ENCODE results near the gene PNO1. TPM values are rescaled to one million over a fixed set of nuclear protein-coding genes. Genes with fewer than 3 reads are reported as not detected.

Gene PNO1
- total and polyA plus RNA-seq, 10 of the 15 experiments (the other 5 are each of a cell fraction or from before 2014, with no cell fraction given): 9.7 to 60.2 (median 30.3) TPM

DNA sequence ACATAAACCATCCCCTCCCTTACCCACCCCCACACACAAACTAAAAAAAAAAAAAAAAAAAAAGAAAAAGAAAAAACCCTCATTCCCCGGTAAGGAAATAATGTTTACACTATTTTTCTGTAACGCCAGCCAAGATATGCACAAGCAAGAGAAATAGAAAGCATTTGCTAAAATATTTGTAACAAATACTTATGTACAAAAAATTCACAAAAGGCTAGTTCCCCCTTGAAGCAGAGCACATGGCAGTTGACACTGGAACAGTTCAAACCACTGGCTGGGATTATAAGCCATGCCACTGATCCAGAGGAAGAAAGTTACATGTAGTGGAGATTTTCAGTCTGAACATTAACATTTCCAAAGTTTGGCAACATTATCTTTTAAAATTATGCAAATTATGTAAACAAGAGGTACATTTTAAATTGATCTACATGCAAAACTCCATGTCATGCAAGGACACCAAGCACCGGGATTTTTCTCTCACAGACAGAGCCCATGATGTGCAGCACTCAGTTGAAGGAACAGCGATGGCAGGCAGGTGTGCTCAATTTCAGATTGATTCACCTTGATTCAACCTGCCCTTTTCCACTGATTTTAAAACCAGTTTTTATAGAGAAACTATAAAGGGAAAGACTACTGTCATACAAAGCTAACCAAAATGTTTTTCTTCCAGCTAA, 21.4 kb downstream of the PNO1 start:
- no peak for FAIRE-seq
- H2AFZ ChIP-seq (ENCODE audit: control insufficient read depth, low read depth, low read length): no peak overlapping the region
- H3K79me2 ChIP-seq (ENCODE audit: control insufficient read depth, insufficient read depth, low read length): no peaks in the 10 kb centered on the region
- no peak overlapping the region for H3K4me3 ChIP-seq
- DNase-seq (ENCODE audit: low read depth, low spot score): no peak
- no peaks in the 10 kb centered on the region for H3K4me1 ChIP-seq (ENCODE audit: control insufficient read depth, insufficient read depth, low read length)
- intact Hi-C loops (cut with micrococcal nuclease; ENCODE audit: unreplicated experiment) (no loop called here), in situ Hi-C loops (cut with MboI) (no loop called here)
- H3K36me3 ChIP-seq (ENCODE audit: control insufficient read depth in 2 of 2, insufficient read depth in 2 of 2, low read length in 1 of 2): peaks cover 5 to 14% of the 10 kb centered on the region in 2 experiments
- TF ChIP-seq SIX5 (IDR thresholded peaks at IDR 0.05; ENCODE audit: low read depth, low read length, severe bottlenecking): no peak
- H3K4me2 ChIP-seq (ENCODE audit: control insufficient read depth, insufficient read depth): no peak overlapping the region
- ChIA-PET RAD21 (ENCODE audit: unreplicated experiment) (no interaction called here), POLR2A (interaction anchor here (1.4 kb wide), 1 partner anchor 13 kb away, joined by 3 read pairs; no protein-coding TSS in a partner anchor), SMC1A (ENCODE audit: uncharacterized antibody, unreplicated experiment) (interaction anchor here (1.4 to 1.7 kb wide), 4 partner anchors 10 to 57 kb away, joined by 4 to 7 read pairs (median 4); no protein-coding TSS in a partner anchor), CTCF (interaction anchor here (0.6 to 1.7 kb wide), 6 partner anchors 13 to 485 kb away, joined by 3 to 9 read pairs (median 6); no protein-coding TSS in a partner anchor)
- no peak overlapping the region for H3K9ac ChIP-seq (ENCODE audit: control insufficient read depth, insufficient read depth, low read length)
- H4K20me1 ChIP-seq (ENCODE audit: control insufficient read depth, insufficient read depth): no peaks in the 10 kb centered on the region
- 89% methylated on average over 4 of the region's 4 CpGs for WGBS (ENCODE audit: insufficient coverage, insufficient replicate concordance, low lambda C conversion rate, missing lambda C conversion rate)
- H3K27me3 ChIP-seq (replicated peaks in 1 of 2; ENCODE audit: control insufficient read depth in 2 of 2, insufficient read depth in 2 of 2, low read length in 1 of 2): no peaks in the 10 kb centered on the region
- H3K9me3 ChIP-seq (replicated peaks; ENCODE audit: control insufficient read depth, insufficient read depth, low read length): no peaks in the 10 kb centered on the region
- ATAC-seq: no peak
- H3K27ac ChIP-seq (ENCODE audit: control insufficient read depth, insufficient read depth): no peak overlapping the region
- BruUV-seq (replicated peaks): TSS peak; percentile 47

DNA sequence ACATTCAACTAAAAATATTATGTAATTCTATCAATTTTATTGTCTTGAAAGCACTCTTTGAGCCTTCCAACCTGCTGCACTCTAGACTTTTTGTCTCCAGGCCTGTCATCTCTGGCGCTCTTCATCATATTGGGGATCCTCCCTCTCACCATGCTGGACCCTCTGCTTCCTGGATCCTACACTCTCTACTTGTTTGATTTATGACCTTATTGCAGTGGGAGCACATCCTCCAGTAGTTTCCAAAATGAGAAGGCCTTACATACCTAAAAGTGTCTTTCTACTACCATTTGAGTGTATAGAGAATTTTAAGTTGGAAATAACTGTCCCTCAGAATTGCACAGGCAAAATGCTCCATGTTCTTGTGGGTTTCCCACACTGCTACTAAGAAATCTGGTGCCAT, 25.2 kb downstream of the PNO1 start:
- H3K4me1 ChIP-seq (ENCODE audit: control insufficient read depth, insufficient read depth, low read length): no peaks in the 10 kb centered on the region
- H3K9me3 ChIP-seq (replicated peaks; ENCODE audit: control insufficient read depth, insufficient read depth, low read length): no peaks in the 10 kb centered on the region
- 96% methylated on average over 1 of the region's 1 CpG for WGBS (ENCODE audit: insufficient coverage, insufficient replicate concordance, low lambda C conversion rate, missing lambda C conversion rate)
- SMC1A ChIA-PET (ENCODE audit: uncharacterized antibody, unreplicated experiment): interaction anchor here (0.9 to 4.2 kb wide), 5 partner anchors 10 to 111 kb away, joined by 3 to 30 read pairs (median 5); no protein-coding TSS in a partner anchor
- RAD21 ChIA-PET (ENCODE audit: unreplicated experiment): interaction anchor here (1.0 to 1.5 kb wide), 2 partner anchors 8 to 61 kb away, joined by 3 read pairs; no protein-coding TSS in a partner anchor
- no peak for FAIRE-seq
- H3K4me2 ChIP-seq (ENCODE audit: control insufficient read depth, insufficient read depth): no peak overlapping the region
- H4K20me1 ChIP-seq (ENCODE audit: control insufficient read depth, insufficient read depth): no peaks in the 10 kb centered on the region
- no peak for ATAC-seq
- no peak for DNase-seq (ENCODE audit: low read depth, low spot score)
- no peak overlapping the region for H3K4me3 ChIP-seq
- H3K9ac ChIP-seq (ENCODE audit: control insufficient read depth, insufficient read depth, low read length): no peak overlapping the region
- no peak overlapping the region for H2AFZ ChIP-seq (ENCODE audit: control insufficient read depth, low read depth, low read length)
- in situ Hi-C loops (cut with MboI) (no loop called here), intact Hi-C loops (cut with micrococcal nuclease; ENCODE audit: unreplicated experiment) (no loop called here)
- H3K27ac ChIP-seq (ENCODE audit: control insufficient read depth, insufficient read depth): no peak overlapping the region
- BruUV-seq (replicated peaks): no TSS peak
- no peaks in the 10 kb centered on the region for H3K27me3 ChIP-seq (replicated peaks in 1 of 2; ENCODE audit: control insufficient read depth in 2 of 2, insufficient read depth in 2 of 2, low read length in 1 of 2)
- peaks cover 5 to 8% of the 10 kb centered on the region in 2 experiments for H3K36me3 ChIP-seq (ENCODE audit: control insufficient read depth in 2 of 2, insufficient read depth in 2 of 2, low read length in 1 of 2)
- H3K79me2 ChIP-seq (ENCODE audit: control insufficient read depth, insufficient read depth, low read length): no peaks in the 10 kb centered on the region
- POLR2A ChIA-PET: no interaction called here
- CTCF ChIA-PET: interaction anchor here (1.7 to 4.4 kb wide), 4 partner anchors 12 to 100 kb away, joined by 4 to 53 read pairs (median 28); no protein-coding TSS in a partner anchor
- TF ChIP-seq MYC (IDR thresholded peaks at IDR 0.05; ENCODE audit: insufficient read depth, insufficient read length, insufficient replicate concordance, low read length, severe bottlenecking): no peak
- no peak for TF ChIP-seq CBFB (IDR thresholded peaks at IDR 0.05; ENCODE audit: low read depth)
- no peak for TF ChIP-seq REST (IDR thresholded peaks at IDR 0.05; ENCODE audit: low read depth, low read length)
- no peak for TF ChIP-seq SIN3A (IDR thresholded peaks at IDR 0.05; ENCODE audit: low read depth, low read length)
- no peak for TF ChIP-seq MEF2B (IDR thresholded peaks at IDR 0.05; ENCODE audit: partially characterized antibody, poor library complexity, severe bottlenecking)
- no peak for TF ChIP-seq EP300 (IDR thresholded peaks at IDR 0.05; ENCODE audit: borderline replicate concordance in 1 of 2, control insufficient read depth in 1 of 2, low read depth in 2 of 2, low read length in 2 of 2)
- TF ChIP-seq, protein P1, sequence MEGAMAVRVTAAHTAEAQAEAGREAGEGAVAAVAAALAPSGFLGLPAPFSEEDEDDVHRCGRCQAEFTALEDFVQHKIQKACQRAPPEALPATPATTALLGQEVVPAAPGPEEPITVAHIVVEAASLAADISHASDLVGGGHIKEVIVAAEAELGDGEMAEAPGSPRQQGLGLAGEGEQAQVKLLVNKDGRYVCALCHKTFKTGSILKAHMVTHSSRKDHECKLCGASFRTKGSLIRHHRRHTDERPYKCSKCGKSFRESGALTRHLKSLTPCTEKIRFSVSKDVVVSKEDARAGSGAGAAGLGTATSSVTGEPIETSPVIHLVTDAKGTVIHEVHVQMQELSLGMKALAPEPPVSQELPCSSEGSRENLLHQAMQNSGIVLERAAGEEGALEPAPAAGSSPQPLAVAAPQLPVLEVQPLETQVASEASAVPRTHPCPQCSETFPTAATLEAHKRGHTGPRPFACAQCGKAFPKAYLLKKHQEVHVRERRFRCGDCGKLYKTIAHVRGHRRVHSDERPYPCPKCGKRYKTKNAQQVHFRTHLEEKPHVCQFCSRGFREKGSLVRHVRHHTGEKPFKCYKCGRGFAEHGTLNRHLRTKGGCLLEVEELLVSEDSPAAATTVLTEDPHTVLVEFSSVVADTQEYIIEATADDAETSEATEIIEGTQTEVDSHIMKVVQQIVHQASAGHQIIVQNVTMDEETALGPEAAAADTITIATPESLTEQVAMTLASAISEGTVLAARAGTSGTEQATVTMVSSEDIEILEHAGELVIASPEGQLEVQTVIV (IDR thresholded peaks at IDR 0.05; ENCODE audit: borderline replicate concordance, partially characterized antibody): no peak
- TF ChIP-seq JUNB (IDR thresholded peaks at IDR 0.05): no peak

All from GM12878 (cell line).